Heart left ventricle (tissue), 13 donors: Measurements from ENCODE around the gene ANKRD13C.

Experiments used
- CTCF ChIP-seq, 12 donors: fragments of 200-600 bp; sonication (generic) in 4 of 12; IDR thresholded peaks; one replicate each; pipeline versions ENCODE4 v1.5.0 to v1.8.0; 2018 to 2022; ENCODE audit warnings: antibody characterized with exemption in 12 of 12, mild to moderate bottlenecking in 5 of 12
- POLR2A ChIP-seq, 2 donors: fragments of 450-650 bp; IDR thresholded peaks; one replicate each; pipeline ENCODE4 v1.6.1; 2017; ENCODE audit warnings: antibody characterized with exemption in 2 of 2, mild to moderate bottlenecking in 2 of 2, moderate library complexity in 2 of 2
- donor health status: ischemic (EF 13 %, LVEDD 7.1; RV severe dilation, severe dysfunction).
- donor health status: DM: no; HTN: yes; CAD: no.
- donor health status: DM: no; HTN: no; CAD: no.
- donor health status: ischemic (EF 25% LVEDD 6.9; RV normal size, moderate dysfunction).
- donor health status: ischemic (EF 25% LVEDD 5.7; RV mildly dilated, moderate dysfunction).
- donor health status: ischemic (EF 35%, LVEDD 5.7; RV mildly dilated, moderate dysfunction).
- donor health status: nonischemic (EF 11% LVEDD 7.7; RV severe dilation, severe dysfunction).
- donor health status: DM: yes; HTN: yes; CAD: no.
- donor health status: PGD.
- donor health status: ischemic (EF 29% LVEDD 5.4; RV normal size, mild dysfunction).
- donor health status: nonischemic (EF 23%, LVEDD 6.1; RV moderate dilation, normal function).

DNA sequence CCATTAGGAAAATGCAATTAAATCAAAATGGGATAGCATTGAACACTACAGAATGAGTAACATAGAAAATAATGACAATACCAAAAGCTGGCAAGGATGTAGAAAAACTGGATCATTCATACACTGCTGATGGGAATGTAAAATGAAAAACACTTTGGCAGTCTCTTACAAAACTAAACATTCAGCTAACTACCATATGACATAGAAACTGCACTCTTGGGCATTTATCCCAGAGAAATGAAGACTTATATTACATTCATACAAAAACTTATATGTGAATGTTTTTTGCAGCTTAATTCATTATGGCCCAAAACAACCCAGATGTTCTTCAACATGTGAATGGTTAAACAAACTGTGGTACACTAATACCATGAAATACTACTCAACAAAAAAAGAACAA is 66.4 kb downstream of the ANKRD13C start:
- TF ChIP-seq CTCF (IDR thresholded peaks at IDR 0.05) (no peak), POLR2A (IDR thresholded peaks at IDR 0.05) (no peak)
